ENCODE data around the gene BCDIN3D.

BCDIN3D gene

DNA sequence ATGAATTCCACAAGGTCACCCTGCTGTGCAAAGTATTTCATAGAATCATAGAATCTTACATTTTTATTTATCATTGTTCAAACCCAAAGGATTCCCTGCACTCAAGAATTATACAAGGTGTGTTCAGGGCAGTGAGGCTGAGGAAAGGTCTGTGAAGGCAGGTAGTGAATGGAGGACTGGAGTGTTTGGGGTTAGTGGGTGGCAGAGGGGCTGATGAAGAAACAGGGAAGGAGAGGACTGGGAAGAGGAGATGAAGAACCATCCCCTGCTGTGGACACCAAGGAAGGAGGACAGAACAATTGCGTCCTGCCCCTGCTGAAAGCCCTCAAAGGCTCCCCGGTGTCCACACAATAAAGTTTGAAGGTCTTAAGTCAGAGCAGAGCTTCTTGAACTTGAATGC lies 10.8 kb upstream of the BCDIN3D start:
- DNase-seq = no peak

DNA sequence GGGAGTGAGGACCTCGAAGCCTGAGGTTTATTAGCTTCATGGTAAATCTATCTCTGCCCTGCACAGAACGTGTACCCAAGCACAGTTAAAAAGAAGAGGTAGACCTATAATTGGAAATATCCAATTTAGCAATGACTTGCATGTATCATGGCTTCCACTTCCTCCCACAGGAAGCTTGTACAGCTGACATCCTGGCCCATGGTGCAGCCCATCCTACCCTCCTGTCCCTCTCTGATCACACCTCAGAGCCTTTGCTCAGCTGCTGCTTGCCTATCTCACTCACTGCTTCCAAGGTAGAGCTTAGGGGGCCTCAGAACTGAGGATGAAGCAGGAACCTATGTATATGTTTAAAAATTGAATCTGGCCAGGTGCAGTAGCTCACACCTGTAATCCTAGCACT lies 4.3 kb upstream of the BCDIN3D start:
- no peak for DNase-seq

DNA sequence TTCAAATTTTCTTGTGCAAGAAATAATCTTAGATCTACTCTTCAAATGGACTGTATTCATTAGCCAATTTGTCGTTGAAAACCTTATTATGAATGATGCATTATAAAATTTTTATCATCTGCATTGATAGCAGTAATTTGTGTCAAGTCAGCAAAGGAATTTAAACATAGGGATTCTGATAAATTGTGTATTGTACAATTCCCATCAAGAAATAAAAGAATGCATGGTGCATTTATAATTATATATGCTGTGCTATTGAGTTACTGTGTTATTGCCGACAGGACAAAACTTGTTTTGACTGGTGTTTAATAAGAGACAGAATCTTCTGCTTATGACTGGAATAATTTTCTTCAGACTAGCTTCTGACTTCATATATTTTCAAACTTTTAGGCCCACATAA lies 3.1 kb upstream of the BCDIN3D start:
- DNase-seq = no peak

DNA sequence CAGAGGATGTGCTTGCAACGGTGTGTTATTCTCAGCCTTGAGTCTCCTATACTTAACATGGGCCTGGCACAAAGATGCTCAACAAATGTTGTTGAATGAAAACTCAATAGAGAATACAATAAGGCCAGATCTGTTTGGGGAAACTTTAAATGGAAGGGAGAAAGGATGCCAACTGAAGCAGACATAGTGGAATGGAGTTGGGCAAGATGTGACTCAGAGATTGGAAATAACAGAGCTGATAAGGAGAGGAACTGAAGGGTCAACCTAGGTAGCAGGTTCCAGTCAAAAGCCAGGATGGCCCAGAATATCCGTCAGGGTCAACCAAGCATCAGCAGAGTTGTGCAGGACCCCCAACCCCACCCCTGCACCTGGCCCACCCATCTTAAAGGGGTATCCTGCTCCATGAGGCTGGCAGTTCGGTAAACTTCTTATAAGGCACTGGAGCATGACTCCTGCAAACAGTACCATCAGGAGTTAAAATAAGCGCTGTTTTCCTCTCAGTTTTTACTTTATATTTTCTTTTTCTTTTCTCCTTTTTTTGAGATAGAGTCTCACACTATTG lies 1.1 kb upstream of the BCDIN3D start:
- DNase-seq = no peak

DNA sequence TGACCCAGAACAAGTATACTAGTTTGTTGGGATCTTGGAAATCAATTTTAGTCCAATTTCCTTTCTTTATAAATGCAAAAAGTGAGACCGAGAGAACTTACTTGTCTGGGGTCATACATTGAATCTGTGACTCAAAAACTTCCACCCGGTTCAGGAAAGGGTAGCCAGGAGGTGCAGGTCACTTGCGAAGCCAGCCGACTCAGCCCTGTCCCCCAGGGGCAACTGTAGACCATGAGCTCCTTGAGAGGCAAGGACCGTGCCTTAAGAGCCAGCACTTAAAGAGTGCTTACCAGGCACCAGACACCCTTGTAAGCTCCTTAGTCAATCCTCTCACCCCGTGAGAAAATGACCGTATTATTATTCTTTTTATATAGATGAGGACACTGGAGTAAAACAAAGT lies 505 bp upstream of the BCDIN3D start:
- DNase-seq = no peak

DNA sequence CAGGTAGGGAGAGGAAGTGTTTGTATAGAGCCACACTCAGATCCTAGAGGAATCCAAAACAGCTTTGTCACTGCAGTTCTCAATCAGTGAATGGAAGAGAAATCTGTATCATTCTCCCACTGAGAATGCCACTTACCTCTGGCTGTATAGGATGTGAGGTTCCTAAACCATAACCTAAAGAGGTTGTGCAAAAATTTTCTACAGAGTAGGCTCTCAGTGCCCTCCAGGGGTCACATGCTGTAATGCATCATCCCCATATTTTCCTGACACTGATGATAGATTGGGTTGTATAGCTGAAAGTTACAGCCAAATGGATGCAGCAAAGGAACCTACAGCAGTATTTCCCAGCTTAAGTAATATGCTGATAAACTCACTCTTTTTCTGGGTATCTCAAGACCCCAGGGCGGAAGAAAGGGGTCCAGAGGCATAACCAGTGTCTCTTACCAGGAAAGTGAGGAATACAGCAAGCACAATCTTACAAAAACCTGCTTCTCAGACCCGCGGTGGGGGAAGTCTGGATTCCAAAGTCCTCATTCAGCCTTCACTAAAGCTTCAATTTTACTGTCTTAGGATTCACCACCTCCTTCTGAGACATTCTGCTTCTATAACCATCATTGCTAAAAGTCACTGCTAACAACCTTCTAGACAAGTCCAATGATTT lies 3.8 kb downstream of the BCDIN3D start:
- DNase-seq = no peak

DNA sequence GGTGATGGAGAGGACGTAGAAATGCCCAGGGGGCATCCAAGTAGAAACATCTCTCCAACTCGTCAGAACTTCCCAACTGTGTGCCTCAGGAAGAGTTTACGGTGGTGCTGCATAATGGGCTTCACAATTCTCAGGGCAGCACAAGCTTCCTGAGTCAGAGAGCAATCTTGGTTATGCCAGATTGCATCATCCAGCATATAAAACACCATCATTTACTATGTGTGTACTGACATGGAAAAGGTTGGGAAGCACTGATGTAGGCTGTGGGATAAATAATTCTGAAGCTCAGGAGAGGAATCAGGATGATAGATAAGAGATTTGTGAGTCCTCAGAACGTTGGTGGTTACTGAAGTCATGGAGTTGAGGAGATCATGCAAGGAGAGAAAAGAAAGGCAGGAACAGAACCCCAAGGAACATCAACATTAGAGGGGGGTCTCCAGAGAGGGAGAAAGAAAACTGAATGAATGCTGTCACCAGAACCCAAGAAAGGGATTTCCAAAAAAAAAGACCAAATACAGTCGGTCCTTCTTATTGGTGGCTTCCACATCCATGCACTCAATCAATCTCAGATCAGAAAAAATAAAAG lies 10.0 kb downstream of the BCDIN3D start:
- no peak for DNase-seq

DNA sequence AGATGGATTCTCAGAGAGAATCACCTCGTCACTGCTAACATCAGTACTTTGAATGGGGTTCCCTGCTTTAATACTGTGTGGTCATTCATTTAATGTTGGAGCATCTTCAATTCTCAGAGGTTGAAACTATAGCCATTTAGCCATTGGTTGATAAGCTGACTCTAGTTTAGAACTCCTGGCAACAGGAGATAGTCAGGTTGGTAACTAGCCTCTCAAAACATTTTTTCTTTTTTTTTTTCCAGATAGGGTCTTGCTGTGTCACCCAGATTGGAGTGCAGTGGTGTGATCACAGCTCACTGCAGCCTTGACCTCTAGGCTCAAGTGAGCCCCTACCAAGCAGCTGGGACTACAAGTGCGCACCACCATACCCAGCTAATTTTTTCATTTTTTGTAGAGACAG lies 11.2 kb downstream of the BCDIN3D start:
- no peak for DNase-seq

DNA sequence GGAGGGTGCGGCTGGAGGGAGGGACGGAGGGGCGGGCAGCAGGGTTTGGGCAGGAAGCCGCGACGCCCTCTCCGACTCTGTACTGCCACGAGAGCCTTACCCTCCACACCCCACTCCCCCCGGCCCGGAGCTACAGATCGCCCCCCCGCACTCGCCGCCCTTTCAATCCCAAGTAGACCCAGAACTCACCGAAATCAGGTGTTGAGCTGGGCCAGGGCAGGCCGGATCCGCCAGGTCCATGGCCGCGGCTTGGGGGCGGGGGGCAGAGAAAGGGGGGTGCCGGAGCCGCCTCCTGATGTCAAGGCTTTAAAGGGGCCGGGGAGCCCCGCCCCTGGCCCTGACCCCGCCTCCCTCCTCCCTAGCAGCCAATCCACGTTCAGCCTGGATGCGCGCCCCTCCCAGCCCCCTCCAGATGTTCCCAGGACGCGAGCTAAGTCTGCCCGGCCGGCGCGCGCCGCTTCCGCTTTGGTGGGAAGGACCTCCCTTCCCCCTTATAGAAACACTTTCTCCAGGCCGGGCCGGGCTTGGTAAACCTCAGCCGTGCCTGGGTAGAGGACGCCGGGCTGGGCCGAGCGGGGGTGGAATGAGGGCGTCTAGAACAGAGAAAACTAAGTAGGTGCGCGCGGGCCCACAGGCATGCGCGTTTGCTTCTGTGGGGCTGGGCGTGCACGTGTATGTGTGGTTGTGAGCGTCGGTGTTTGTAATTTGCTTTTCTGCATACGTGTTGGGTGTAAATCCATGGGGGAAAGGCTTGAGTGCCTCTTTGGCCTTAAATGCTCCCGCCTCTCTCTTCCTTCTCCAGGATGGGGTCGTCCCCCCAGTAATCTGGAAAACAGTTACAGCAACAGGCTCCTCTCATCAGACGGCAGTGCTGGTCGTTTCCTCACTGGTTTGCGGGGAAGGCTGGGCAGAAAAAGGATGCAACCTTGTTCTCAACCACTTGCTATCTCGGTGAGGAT lies 14.5 kb downstream of the BCDIN3D start, which contains the start of gene NCKAP5L:
NCKAP5L (minus strand) TSS at position 281 of the 959 bp plus-strand sequence. CDS start 24,369 bp downstream, outside the sequence.
- DNase-seq = peak; percentile 81

DNA sequence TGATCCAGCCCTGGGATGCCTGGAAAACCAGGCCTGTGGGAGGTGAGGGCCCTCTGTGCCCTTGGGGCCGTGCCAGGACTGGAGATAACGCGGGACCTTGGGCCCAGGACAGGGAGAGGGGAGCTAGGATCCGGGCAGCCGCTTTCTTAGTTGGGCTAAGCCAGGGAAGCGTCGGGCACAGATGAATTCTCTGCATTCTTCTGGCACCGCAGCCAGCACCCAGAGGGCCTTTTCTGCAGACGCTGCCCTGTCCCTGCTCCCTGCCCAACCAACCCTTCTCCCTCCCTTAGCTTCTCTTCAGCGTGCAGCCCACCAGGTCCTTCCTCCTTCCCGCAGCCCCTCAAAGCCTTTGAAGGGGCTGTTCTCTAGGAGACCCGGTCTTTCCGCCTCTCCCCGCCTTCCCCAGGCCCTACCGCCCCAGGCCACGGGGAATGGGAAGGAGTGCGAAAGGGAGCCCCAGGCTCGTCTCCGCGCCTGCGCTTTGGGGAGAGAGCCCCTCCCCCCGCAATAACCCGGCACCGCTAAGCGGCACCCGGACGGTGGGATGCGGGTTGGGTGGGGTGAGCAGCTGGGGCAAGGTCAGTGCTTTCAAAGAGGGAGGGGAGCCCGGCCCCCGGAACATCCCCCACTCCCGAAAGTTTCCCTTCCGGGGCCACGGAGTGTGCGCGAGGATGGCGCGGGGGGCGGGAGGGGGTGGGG lies 15.4 kb downstream of the BCDIN3D start:
- DNase-seq = peak; percentile 36

DNA sequence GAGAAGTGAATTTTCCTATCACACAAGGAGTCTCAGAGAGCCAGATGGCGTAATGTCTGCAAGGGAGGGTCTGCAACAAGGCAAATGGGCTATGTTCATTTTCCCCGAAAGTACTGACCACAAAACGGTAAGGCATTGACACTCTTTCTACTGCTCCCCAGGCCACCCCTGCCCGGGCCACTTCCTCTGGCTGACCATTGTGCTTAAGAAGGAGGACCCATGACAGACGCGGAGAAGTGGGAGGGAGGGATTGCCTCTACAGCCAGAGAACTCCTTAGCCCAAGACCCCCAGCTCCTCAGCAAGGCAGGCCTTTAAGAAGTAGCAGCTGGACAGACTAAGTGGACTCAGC lies 15.9 kb downstream of the BCDIN3D start:
- no peak for DNase-seq

DNA sequence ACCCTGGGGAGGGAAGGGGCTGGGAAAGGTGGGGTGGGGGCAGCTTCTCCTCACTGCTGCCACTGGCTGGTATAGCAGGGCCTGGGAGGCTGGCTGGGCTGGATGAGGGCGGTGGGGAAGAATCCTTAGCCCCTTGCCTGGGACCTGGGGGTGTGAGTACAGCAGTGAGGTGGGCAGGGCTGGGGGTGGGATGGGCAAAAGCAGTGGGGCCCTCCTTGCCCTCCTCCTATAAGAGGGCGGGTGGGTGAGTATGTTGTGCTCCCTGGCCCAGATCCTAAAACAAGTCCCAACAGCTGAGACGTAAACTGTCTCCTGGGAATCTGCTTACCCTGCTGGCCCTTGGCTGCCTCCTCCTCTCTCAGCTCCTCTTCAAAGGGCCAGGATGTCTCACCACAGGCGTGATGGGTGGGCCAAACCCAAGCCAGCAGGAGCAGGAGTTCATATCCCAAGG lies 16.9 kb downstream of the BCDIN3D start:
- no peak for DNase-seq

DNA sequence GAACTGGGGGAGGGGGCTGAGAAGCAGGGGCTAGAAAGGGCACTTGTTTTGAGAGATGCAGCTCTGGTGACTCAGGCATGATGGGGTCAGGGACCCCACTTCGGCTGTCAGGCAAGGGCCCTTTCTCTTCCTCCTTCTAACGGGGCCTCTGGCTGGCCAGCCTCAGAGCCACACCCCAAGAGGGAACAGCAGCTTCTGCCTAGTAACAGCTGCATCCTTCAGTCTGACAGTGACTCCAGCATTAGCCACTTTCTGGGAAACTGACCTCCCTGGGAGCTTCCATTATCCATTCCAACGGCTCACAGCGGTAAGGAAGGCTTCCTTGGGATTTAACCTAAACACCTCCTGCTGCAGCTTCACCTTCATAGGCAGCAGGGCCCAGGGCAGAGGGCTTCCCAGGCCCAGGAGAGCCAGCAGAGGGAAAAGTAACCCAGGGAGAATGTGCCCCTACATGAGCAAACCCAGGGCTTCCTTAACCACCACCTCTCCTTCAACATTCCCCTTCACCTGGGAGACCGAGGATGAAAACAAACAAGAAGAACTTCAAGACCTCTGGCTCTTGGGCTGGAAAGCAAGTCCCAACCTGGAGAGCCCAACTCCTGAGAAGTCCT lies 17.4 kb downstream of the BCDIN3D start:
- no peak for DNase-seq

DNA sequence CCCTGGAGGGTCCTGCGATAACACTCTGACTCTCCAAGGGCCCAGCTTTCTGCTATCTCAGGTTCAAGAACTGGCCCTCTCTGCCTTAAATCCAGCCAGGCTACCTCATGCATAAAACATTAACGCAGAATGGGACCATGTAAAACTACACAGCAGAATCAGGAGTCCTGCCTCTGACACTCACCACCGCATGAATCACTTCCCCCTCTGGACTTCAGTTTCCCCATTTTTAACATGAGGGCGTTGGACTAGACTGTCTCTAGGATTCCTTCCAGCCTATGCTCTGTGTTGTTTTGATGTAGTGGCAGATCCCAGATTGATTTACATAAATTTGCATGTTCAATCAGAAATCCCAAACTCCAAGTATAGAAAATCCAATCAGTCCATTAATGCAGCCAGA lies 18.0 kb downstream of the BCDIN3D start:
- DNase-seq = no peak

DNA sequence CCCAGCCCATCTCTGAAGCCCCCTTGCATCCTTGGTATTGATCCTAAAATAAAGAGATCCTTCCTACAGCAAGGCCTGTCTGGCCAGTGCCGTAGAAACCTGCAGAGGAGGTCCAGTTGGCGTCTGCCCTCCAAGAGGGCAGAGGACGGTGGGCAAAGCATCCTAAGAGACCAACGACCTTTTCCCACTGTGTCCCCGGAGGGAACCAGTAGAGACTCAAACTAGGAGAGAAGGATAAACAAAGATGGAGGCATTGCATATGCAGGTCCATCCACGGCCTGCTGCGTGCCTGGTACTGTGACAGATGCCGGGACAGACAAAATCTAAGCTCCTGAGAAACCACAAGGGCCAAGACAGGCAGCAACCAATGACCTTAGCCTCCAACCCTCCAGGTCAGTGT lies 18.5 kb downstream of the BCDIN3D start:
- DNase-seq = no peak

DNA sequence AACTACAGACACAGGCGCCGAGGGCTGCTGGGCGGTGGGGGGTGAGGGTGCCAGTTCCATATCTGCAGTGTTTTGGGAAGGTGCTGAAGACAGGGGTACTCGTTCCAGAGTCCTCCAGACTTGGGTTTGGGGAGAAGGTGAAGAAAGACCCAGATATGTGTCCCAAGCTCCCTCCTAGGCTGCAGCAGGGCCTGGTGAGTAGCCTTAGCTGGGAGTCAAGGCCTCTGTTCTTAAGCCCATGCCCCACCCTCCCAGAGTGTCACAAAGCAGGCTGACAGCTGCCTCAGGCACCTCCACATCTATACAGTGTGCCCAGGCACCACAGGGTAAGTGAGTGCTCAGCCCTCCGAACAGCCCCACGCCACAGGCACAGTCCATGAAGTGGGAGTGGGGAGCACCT lies 19.0 kb downstream of the BCDIN3D start:
- no peak for DNase-seq

DNA sequence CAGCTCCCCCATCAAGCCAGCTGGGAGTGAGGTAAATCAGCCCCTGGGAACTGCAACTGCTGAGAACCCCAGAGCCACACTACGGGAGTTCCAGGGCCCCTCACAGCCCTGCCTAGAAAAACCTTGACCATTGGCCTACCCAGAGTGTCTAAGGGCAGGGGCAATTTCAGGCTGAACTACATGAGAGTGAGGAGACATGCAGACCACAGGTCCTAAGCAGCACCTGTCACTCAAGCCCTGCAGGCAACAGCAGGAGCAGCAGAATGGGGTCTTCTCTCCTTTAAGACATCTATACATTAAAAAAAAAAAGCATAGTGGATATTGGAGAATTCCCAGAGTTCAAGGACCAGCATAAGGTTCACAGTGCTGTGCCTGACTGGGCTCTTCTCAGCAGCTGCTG lies 19.6 kb downstream of the BCDIN3D start:
- no peak for DNase-seq

DNA sequence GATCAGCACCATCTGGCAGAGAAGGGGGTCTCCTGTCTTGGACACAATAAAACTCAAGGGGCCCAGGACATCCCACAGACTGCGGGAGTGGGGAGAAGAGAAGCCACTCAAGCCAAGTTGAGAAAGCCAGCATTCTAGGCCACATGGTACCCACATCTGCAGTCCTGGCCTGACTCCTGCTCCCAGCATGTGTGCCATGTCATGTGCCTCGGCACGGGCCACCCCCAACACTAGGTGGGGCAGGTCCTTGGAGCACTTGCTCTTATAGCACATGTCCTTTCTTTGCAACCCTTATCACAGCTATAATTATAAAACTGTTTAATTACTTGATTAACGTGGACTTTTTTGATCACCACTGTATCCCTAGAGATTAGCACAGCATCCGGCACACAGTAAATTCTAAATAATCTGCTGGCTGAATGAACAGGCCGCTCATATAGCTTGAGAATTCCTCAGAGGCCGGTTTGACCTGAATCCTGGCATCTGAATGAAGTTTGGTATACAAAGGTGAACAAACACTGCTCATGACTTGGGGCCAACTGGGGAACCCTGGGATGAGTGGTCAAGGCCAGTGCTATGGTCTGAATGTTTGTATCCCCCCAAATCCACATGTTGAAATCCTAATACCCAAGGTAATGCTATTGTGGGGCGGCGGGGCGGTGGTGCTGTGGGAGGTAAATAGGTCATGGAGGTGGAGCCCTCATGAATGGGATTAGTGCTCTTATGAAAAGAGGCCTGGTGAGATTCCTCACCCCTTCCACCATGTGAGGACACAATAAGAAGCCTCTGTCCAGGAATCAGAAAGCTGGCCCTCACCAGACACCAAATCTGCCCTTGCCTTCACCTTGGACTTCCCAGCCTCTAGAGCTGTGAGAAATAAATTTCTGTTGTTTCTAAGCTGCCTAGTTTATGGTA lies 21.3 kb downstream of the BCDIN3D start:
- no peak for DNase-seq

DNA sequence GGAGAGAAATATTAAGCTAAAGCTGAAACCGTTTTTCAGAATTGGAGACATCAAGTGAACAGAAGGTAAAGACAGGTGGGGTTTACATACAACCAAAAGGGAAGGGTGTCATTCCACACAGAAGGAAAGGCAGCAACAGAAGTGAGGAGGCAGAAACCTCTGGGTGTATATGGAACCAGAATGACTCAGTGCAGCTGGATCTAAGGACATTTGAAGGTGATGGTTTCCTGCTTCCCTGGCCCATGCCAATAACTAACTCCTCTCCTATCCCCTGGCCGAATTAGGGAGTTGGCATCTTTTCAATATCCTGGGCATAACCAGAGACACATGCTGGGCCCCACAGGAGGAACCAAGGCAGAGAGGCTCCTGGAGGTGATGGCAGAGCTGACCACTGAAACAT lies 23.1 kb downstream of the BCDIN3D start:
- DNase-seq = no peak

DNA sequence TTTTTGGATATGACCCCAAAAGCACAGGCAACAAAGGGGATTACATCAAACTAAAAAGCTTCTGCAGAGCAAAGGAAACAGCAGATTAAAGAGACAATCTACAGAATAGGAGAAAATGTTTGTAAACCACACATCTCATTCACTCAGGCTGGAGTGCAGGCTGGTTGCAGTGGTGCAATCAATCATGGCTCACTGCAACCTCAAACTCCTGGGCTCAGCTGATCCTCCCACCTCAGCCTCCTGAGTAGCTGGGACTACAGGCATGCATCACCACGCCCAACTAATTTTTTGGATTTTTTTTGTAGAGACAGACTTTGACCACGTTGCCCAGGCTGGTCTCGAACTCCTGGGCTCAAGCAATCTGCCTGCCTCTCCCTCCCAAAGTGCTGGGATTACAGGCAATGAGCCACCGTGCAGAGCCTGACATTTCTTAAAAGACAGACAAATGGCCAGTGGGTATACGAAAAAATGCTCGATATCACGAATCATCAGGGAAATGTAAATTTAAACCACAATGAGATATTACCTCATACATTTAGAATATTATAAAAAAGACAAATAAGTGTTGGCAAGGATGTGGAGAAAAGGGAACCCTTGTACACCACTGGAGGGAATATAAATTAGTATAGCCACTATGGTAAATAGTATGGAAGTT lies 24.5 kb downstream of the BCDIN3D start:
- no peak for DNase-seq

DNA sequence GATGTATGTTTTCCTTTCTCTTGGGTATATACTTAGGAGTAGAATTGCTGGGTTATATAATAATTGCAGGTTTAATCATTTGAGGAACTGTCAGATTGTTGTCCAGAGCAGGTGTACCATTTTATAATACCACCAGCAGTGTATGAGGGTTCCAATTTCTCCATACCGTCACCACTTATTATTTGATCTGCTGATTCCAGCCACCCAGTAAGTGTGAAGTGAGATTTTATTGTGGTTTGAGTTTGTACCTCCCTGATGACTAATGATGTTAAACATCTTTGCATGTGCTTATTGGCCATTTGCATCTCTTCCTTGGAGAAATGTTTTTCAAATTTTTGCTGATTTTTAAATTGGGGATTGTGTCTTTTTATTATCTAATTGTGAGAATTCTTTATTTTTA lies 29.8 kb downstream of the BCDIN3D start:
- no peak for DNase-seq
